SHP77 treated with DMSO at 0.1 percent for 48 hours (cell line): Measurements from ENCODE around the gene HLA-DPB1.
"Not testable (repeated sequence)": the region's sequence is repeated elsewhere in the genome, so short reads cannot be mapped to it uniquely, and the experiment has no call there.

Experiments used
- DNase-seq: peaks from one replicate; lab custom pipeline; 2025; lab: John Stamatoyannopoulos, UW

HLA-DPB1 gene

DNA sequence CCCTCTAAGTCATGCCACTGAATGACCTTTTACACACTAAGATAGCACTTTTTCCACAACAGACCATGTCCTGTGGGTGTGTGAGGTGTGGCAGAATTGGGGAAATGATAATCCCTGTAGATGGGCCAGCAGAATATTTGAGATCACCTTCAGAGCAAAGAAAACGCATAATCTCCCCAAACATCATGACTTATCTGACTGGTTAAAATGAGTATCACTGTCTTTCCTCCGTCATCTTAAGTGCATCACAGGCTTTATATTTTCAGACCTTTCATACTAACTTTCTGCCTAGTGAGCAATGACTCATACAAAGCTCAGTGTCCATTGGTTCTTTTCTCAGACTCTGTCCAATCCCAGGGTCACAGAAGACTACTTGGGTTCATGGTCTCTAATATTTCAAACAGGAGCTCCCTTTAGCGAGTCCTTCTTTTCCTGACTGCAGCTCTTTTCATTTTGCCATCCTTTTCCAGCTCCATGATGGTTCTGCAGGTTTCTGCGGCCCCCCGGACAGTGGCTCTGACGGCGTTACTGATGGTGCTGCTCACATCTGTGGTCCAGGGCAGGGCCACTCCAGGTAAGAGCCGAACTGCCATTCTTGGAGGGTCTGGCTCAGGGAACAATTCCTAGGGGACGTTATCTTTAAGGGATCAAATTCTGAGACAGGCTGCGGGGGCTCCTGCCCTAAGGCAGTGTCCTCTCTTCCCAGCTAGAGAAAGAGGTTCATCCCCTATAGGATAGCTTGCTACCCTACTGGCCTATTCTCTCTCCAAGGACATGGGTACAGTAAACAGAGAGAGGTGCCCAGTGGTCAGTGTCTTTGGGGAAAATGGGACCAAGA, at the start of gene HLA-DPB1:
TSS of gene HLA-DPB1 (plus strand) at position 423 of the 838 bp plus-strand sequence. CDS start at position 475, 52 bp downstream.
- DNase-seq, result no peak

GRCh38 chr6:33028220-33028849, 47.5 kb upstream of the HLA-DPB1 start:
- DNase-seq, result no peak

DNA sequence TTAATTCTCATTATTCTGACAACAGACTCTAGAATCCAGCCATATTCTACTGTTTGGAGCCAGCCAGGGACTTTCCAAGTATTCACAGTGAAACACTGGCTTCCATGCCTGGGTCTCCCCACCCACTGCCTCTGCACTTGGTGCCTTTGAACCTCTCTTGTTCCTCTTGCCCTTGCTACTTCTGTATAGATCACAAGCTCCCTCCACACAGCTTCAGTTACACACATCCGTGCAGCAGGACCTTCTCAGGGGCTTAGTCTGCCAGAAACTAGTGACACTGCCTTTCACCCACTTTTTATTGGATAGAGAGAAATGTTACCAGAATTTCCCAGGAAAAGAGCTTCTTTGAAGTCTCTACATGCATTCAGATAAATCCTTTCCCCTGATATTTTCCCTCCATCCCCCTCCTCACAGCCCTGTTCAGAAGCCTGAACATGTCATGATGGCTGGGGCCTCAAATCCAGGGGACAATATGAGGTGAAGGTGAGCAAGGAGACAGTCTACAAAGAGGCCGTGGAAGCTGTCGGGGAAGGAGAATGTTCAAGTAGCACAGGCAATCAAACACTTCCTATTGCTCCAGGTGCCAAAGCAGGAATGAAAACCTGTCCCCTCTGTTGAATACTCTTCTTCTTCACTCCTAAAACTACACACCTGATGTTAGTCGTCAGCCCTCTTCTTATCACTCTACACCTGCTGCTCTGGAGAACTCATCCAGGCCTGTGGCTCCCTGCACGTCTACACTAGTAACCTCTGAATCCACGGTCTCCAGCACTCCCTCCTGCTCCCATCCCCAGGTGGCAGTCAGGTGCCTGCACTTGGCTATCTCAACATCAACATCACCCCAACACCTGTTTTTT, 46.2 kb upstream of the HLA-DPB1 start:
- DNase-seq, result no peak

DNA sequence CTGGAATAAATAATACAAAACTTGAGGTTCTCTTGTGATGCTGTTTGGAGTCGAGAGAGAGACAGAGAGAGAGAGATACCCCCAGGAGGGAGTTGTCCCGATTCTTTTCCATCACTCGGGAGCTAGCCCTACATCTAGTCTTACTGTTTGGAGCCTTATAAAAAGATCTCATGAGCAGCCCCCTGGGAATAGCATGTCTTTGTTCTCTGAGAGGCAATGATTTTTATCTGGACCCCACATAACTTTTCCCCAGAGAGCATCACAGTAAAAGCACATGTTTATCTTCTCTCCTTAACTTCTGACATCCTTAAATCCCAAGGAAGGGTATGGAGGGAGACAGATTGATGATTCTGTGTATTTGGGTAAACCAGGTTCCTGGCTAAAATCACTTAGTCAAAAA, 45.5 kb upstream of the HLA-DPB1 start:
- DNase-seq, result no peak

- no peak for DNase-seq
Measured at GRCh38 chr6:33034554-33034953, 41.2 kb upstream of the HLA-DPB1 start.

GRCh38 chr6:33036535-33036934, 39.3 kb upstream of the HLA-DPB1 start:
- no peak for DNase-seq

DNA sequence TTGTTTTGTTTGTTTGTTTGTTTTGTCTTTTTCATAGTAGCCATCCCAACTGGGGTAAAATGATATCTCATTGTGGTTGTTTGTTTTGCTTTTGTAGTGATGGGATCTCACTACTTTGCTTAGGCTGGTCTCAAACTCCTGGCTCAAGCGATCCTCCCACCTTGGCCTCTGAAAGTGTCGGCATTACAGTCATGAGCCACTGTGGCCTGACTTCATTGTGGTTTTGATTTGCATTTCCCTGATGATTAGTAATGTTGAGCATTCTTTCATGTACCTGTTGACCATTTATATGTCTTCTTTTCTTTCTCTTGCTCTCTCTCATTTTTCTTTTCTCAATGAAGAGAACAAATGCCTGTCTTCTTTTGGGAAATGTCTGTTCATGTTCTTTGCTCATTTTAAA, 35.6 kb upstream of the HLA-DPB1 start:
- DNase-seq, result no peak

DNA sequence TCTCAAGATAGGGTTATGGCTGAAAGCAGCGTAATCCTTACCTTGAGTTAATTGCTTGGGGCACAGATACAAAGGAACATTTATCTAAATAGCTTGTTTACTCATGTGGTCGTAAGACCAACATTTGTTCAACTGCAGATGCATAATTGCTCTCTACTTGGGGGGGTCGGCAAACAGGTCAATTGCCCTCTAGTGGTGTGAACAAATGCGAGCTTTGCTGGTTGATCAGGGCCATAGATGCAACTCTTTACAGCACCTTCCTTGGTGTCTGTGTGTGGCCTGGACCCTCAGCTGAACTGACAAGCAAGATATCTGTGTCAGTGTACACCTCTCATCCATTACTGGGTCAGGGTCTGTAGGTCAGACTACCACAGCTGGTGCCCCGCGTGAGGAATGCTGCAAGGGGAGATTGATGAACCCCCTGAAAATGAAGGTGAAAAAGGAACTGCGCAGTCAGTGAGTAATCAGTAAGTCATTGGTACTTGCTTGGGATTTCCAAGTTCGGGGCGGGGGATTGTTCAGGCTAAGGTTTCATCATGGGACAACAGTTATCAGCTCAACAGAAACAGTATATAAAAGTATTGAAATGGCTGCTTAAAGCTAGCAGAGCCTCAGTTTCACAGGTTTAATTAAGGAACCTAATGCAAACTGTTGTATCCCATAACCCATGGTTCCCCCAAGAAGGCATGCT, 26.3 kb upstream of the HLA-DPB1 start:
- DNase-seq, result no peak

DNA sequence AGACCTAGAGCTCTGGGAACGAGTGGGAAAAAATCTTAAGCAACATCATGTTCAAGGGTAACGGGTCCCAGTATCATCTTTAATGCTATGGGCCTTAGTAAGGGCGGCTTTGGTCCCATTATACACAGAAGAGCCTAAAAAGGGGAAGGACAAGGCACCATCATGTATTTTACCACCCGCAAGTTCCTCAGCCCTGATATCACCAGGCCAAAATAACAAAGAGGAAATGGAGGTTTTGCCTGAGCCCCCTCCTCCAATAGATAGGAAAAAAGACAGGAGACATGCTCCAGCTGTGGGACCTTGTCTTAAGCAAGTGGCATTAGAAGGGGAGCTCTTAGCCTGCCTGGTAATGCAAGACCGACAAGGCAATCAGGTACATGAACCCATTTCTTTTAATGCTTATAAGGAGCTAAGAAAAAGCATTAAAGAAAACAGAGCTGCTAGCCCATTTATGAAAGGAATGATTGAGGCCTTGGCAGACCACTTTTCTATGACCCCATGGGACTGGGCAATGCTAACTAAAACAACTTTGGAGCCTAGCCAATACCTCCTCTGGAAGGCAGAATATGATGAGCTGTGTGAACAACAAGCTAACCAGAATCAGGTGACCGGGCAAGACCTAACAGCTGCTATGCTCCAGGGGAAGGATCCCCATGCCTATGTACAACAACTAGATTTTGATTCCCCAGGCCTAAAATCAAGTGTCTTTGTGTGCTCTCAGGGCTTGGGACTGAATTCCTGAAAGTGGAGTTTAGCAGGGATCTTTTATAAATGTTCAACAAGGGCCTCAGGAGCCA, 25.6 kb upstream of the HLA-DPB1 start:
- no peak for DNase-seq

DNA sequence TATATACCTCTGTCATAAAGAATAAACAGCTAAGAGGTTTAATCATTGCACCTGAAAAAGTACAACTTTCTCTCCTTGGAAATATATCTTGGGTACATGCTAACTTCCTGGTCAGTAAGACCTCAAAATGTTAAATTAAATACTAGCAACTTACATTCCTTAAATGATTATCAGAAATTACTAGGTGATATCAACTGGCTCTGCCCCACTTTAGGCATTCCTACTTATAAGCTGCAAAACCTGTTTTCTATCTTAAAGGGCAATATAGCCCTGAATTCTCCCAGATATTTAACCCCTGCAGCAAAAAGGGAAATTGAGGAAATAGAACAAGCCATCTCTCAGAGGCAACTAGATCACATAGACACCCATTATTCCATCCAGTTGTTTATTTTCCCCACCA, 23.2 kb upstream of the HLA-DPB1 start:
- no peak for DNase-seq

GRCh38 chr6:33053230-33053629, 22.6 kb upstream of the HLA-DPB1 start:
- no peak for DNase-seq

DNA sequence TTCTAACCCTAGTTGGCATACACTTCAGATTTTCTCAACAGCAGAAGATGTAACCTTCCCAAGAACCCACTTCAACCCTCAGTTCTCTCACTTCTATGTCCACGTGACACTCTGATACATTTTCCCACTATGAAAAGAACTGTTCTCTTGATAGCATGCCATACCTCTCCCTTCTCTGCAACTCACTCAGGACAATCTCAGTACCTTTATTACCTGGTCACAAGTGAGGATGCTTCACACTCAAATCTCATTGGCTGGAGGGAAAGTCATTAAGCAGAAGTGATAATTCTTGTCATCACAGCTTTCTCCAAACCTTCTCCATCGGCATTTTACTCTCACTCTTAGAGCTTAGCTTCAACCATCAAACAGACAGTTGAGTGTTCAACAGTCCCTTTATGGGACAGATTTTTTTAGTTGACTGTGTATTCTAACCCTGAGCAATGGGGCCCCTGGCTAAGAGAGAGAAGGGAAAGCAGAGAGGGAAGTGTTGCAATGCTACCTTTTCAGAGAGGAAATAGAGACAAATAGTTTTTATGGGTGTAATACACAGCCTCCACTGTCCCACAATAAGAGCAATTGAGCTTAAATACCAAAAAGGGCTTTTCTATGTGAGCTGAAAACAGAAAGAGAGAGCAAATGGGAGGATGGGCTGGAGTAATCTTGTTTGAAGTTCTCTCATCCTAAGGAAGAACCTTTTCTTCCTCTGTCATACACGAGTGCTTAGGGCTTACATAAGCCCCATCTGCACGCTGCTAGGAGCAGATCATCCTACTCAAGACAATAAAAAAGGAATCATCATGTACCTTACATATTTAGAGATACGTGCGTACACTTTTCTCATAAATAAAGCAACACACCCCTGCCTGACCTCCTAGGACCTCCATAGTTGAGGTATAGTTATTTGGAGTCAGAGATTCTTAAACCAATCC, 18.3 kb upstream of the HLA-DPB1 start:
- DNase-seq, result no peak

DNA sequence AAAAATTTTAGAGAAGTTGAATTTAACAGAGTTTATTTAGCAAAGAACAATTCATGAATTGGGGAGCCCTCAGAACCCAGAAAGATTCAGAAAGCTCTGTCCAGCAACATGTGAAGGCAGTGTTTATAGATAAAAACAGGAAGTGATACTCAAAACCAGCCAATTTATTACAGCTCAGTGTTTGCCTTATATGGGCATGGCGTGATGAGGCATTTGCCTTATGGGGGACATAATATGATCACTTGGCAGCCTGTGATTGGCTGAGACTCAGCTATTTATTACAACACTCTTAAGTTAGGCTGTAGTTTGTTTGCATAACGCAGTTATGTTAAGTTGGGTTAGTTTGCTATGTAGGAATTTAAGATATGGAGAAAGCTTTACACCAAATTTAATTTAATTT, 13.8 kb upstream of the HLA-DPB1 start:
- DNase-seq, result no peak

- DNase-seq, result not testable (repeated sequence)
Measured at GRCh38 chr6:33063435-33063834, 12.4 kb upstream of the HLA-DPB1 start.

GRCh38 chr6:33064723-33065122, 11.1 kb upstream of the HLA-DPB1 start:
- no peak for DNase-seq

- no peak for DNase-seq
Measured at GRCh38 chr6:33065312-33065711, 10.5 kb upstream of the HLA-DPB1 start.

- DNase-seq, result no peak
Measured at GRCh38 chr6:33066917-33067521, 8.8 kb upstream of the HLA-DPB1 start.

GRCh38 chr6:33069021-33069738, 6.6 kb upstream of the HLA-DPB1 start:
- no peak for DNase-seq

- DNase-seq, result no peak
Measured at GRCh38 chr6:33070909-33071308, 4.9 kb upstream of the HLA-DPB1 start.
